Heart right ventricle (tissue), 16 donors: ENCODE data around the gene SH3BP4. TPM values are rescaled to one million over a fixed set of nuclear protein-coding genes. Genes with fewer than 3 reads are reported as not detected.

Experiments
- ATAC-seq, 8 donors: fragments of 200-7000 bp; cut with Tn5 transposase; one replicate each; pipeline ENCODE4 v1.9.1; 2020; ENCODE audit warnings: mild to moderate bottlenecking in 8 of 8, moderate library complexity in 8 of 8, moderate number of reproducible peaks in 1 of 8
- DNase-seq, 2 donors: peaks; one replicate each; pipeline ENCODE4 v3.0.0-alpha.2; 2020
- H3K27ac ChIP-seq, 10 donors: fragments of 200-600 bp; sonication (generic) in 2 of 10; one replicate each; pipeline versions ENCODE4 v1.5.0 to v1.8.0; 2020 to 2022; ENCODE audit warnings: mild to moderate bottlenecking in 3 of 10
- H3K27me3 ChIP-seq, 7 donors: fragments of 200-600 bp; one replicate each; pipeline ENCODE4 v1.8.0; 2021 to 2022; ENCODE audit warnings: mild to moderate bottlenecking in 2 of 7
- H3K36me3 ChIP-seq, 9 donors: fragments of 200-600 bp; sonication (generic) in 1 of 9; one replicate each; pipeline versions ENCODE4 v1.5.0 to v1.8.0; 2020 to 2022; ENCODE audit warnings: mild to moderate bottlenecking in 2 of 9
- H3K4me1 ChIP-seq, 9 donors: fragments of 200-600 bp; sonication (generic) in 1 of 9; one replicate each; pipeline versions ENCODE4 v1.5.0 to v1.8.0; 2020 to 2022; ENCODE audit warnings: mild to moderate bottlenecking in 4 of 9
- H3K4me3 ChIP-seq, 10 donors: fragments of 200-600 bp; sonication (generic) in 2 of 10; one replicate each; pipeline versions ENCODE4 v1.5.0 to v1.8.0; 2020 to 2022; ENCODE audit warnings: mild to moderate bottlenecking in 7 of 10, moderate library complexity in 2 of 10
- H3K9me3 ChIP-seq, 11 donors: fragments of 200-600 bp in 10 of 11; sonication (generic) in 2 of 11; one replicate each; pipeline versions ENCODE4 v1.5.0 to v1.8.0; 2013 to 2022; ENCODE audit warnings: mild to moderate bottlenecking in 2 of 11, control low read depth in 1 of 11, moderate library complexity in 1 of 11
- CTCF ChIP-seq, 9 donors: fragments of 200-600 bp; sonication (generic) in 2 of 9; IDR thresholded peaks; one replicate each; pipeline versions ENCODE4 v1.5.0 to v1.8.0; 2021 to 2022; ENCODE audit warnings: antibody characterized with exemption in 9 of 9, mild to moderate bottlenecking in 5 of 9, moderate library complexity in 1 of 9
- WGBS, 2 donors: extraction: QIAGEN DNeasy Blood & Tissue Kit; methylation state at CpG; one replicate each; pipeline ENCODE4 v1.1.7; 2013; ENCODE audit warnings: inconsistent platforms in 1 of 2; 5-methylcytosine and 5-hydroxymethylcytosine counted together
- intact Hi-C, 10 donors: fragments of 100-400 bp; cut with DNase I; formaldehyde crosslinking; loops; one replicate each; pipeline versions ENCODE4 v1.11.1 to v1.14.2; 2022
- polyA plus RNA-seq, 2 donors: library from polyadenylated mRNA; stranded (reverse); fragments of 200-250 nt; gene quantifications; one replicate each; pipeline ENCODE4 v1.2.3, GENCODE V29; 2013
- total RNA-seq, 10 donors: library from RNA; stranded (reverse); fragmentation: NEBNext Ultra II Directional in 3 of 10; extraction: Animal tissue kit (Norgen Biotek cat#: 25700) in 3 of 10; gene quantifications; one replicate each; pipeline versions ENCODE4 v1.2.1 to v1.2.4, GENCODE V29; 2021 to 2023
- donor health status: Arrhythmogenic right ventricular cardiomyopathy.
- donor health status: ischemic (EF 13 %, LVEDD 7.1; RV severe dilation, severe dysfunction).
- donor health status: healthy with polysubstance abuse.
- donor health status: DM: no; HTN: yes; CAD: no.
- donor health status: DM: no; HTN: no; CAD: no.
- donor health status: ischemic (EF 25% LVEDD 6.9; RV normal size, moderate dysfunction).
- donor health status: ischemic (EF 25% LVEDD 5.7; RV mildly dilated, moderate dysfunction).
- donor health status: healthy.
- donor health status: DM: yes; HTN: yes; CAD: no.
- donor health status: Ischemic cardiomyopathy.
- donor health status: ischemic (EF 35%, LVEDD 5.7; RV mildly dilated, moderate dysfunction).
- donor health status: nonischemic (EF 11% LVEDD 7.7; RV severe dilation, severe dysfunction).
- donor health status: DM: yes; HTN: yes; CAD: no.
- donor health status: PGD.
- donor health status: ischemic (EF 29% LVEDD 5.4; RV normal size, mild dysfunction).
- donor health status: nonischemic (EF 23%, LVEDD 6.1; RV moderate dilation, normal function).

SH3BP4 gene
- total and polyA plus RNA-seq, 12 donors = 6.3 to 15.3 (median 10.8) TPM

GRCh38 chr2:234953116-234954031 lies 1.6 kb downstream of the SH3BP4 start:
- peak overlapping the region; percentile 56 to 95 (median 77) for H3K4me3 ChIP-seq
- no peaks in the 10 kb centered on the region for H3K9me3 ChIP-seq
- no peak for TF ChIP-seq CTCF (IDR thresholded peaks at IDR 0.05)
- WGBS, 2 donors = 52 to 57% methylated on average over 20 of the region's 20 CpGs
- intact Hi-C loops = loop anchor here in 8 of 10 donors (1.0 to 10.0 kb wide), 8 partner anchors 26 to 101 kb away; no protein-coding TSS in a partner anchor
- DNase-seq (no peak), ATAC-seq (peak in 1 of 8 donors; percentile 19)
- H3K27me3 ChIP-seq = peaks cover 0 to 42% (median 0%) of the 10 kb centered on the region in 7 donors
- H3K27ac ChIP-seq = peak overlapping the region; percentile 2 to 92 (median 83)
- H3K36me3 ChIP-seq = no peaks in the 10 kb centered on the region
- H3K4me1 ChIP-seq = peaks cover 3 to 60% (median 46%) of the 10 kb centered on the region in 9 donors

- Histone ChIP-seq H3K36me3 (no peaks in the 10 kb centered on the region), H3K4me1 (peaks cover 3 to 66% (median 46%) of the 10 kb centered on the region in 9 donors), H3K9me3 (no peaks in the 10 kb centered on the region), H3K27me3 (peaks cover 0 to 39% (median 0%) of the 10 kb centered on the region in 7 donors), H3K27ac (peak overlapping the region in 9 of 10 donors; percentile 13 to 92 (median 83)), H3K4me3 (peak overlapping the region in 6 of 10 donors; percentile 72 to 88 (median 80))
- no peak for TF ChIP-seq CTCF (IDR thresholded peaks at IDR 0.05)
- WGBS, 2 donors = 55 to 62% methylated on average over 8 of the region's 8 CpGs
- intact Hi-C loops = loop anchor here in 8 of 10 donors (1.0 to 10.0 kb wide), 8 partner anchors 25 to 100 kb away; no protein-coding TSS in a partner anchor
- peak in 1 of 2 donors; percentile 43 for DNase-seq
- peak in 6 of 8 donors; percentile 5 to 65 (median 39) for ATAC-seq
Observed at GRCh38 chr2:234954551-234954992, 2.8 kb downstream of the SH3BP4 start.

GRCh38 chr2:234955091-234955591 lies 3.3 kb downstream of the SH3BP4 start:
- Histone ChIP-seq H3K36me3 (no peaks in the 10 kb centered on the region), H3K27me3 (peaks cover 0 to 34% (median 0%) of the 10 kb centered on the region in 7 donors), H3K4me3 (peak overlapping the region in 3 of 10 donors; percentile 72 to 88 (median 88)), H3K9me3 (no peaks in the 10 kb centered on the region), H3K27ac (peak overlapping the region in 7 of 10 donors; percentile 9 to 91 (median 83)), H3K4me1 (peaks cover 3 to 72% (median 46%) of the 10 kb centered on the region in 9 donors)
- WGBS, 2 donors = 88 to 89% methylated on average over 16 of the region's 16 CpGs
- DNase-seq = no peak
- ATAC-seq = no peak
- TF ChIP-seq CTCF (IDR thresholded peaks at IDR 0.05) = no peak
- intact Hi-C loops = loop anchor here in 6 of 10 donors (2.0 to 10.0 kb wide), 4 partner anchors 26 to 100 kb away; no protein-coding TSS in a partner anchor

- H3K36me3 ChIP-seq = no peaks in the 10 kb centered on the region
- H3K4me1 ChIP-seq = peaks cover 3 to 77% (median 43%) of the 10 kb centered on the region in 9 donors
- 69 to 84% methylated on average over 10 of the region's 10 CpGs for WGBS, 2 donors
- no peak overlapping the region for H3K4me3 ChIP-seq
- peaks cover 0 to 25% (median 0%) of the 10 kb centered on the region in 7 donors for H3K27me3 ChIP-seq
- ATAC-seq = no peak
- no peak for DNase-seq
- intact Hi-C loops = loop anchor here in 6 of 10 donors (2.0 to 10.0 kb wide), 4 partner anchors 25 to 99 kb away; no protein-coding TSS in a partner anchor
- H3K27ac ChIP-seq = peak overlapping the region in 1 of 10 donors; percentile 89
- no peak for TF ChIP-seq CTCF (IDR thresholded peaks at IDR 0.05)
- no peaks in the 10 kb centered on the region for H3K9me3 ChIP-seq
Observed at GRCh38 chr2:234955971-234956509, 4.2 kb downstream of the SH3BP4 start.
